Measurements from ENCODE around the gene TAP1.
A peak's percentile ranks its signal among the peaks of the same experiment; 100 is the strongest.

TAP1 gene, protein sequence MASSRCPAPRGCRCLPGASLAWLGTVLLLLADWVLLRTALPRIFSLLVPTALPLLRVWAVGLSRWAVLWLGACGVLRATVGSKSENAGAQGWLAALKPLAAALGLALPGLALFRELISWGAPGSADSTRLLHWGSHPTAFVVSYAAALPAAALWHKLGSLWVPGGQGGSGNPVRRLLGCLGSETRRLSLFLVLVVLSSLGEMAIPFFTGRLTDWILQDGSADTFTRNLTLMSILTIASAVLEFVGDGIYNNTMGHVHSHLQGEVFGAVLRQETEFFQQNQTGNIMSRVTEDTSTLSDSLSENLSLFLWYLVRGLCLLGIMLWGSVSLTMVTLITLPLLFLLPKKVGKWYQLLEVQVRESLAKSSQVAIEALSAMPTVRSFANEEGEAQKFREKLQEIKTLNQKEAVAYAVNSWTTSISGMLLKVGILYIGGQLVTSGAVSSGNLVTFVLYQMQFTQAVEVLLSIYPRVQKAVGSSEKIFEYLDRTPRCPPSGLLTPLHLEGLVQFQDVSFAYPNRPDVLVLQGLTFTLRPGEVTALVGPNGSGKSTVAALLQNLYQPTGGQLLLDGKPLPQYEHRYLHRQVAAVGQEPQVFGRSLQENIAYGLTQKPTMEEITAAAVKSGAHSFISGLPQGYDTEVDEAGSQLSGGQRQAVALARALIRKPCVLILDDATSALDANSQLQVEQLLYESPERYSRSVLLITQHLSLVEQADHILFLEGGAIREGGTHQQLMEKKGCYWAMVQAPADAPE

DNA sequence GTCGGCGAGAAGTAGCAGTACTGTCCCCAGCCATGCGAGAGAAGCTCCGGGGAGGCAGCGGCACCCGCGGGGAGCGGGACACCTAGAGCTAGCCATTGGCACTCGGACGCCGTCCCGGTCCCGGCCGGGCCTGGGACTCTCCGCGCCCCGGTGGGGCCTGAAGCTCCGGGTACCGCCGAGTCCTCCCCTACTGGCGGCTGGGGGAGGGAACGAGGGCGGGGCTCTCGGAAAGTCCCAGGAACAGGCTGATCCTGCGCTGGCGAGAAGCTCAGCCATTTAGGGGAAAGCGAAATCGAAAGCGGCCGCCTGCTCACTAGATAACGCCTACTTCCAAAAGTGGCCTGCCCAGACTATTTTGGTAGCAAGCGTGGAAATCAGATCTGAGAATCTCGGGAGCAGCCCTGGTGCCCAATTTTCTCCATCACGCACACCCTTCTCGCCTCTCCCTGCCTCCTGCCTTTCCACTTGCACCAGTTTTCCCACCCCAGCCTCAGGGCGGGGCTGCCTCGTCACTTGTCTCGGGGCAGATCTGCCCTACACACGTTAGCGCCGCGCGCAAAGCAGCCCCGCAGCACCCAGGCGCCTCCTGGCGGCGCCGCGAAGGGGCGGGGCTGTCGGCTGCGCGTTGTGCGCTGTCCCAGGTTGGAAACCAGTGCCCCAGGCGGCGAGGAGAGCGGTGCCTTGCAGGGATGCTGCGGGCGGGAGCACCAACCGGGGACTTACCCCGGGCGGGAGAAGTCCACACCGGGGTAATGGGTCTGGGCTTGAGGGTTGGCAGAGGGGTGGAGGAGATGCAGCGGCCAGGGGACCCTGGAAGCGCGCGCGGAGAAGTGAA, at the start of gene TAP1, which contains the start of gene PSMB9:
Gene TAP1 (minus strand): TSS at position 164 of the 835 bp plus-strand sequence. CDS start 68 bp downstream, at position 96.
Gene PSMB9 (plus strand): TSS at position 652 of the 835 bp plus-strand sequence. CDS start 38 bp downstream, at position 690.
- H2AFZ ChIP-seq (ENCODE audit: low read depth, low read length): peak within 1 kb of the TSS; percentile 87
- peaks cover 17% of the 10 kb centered on the region for H3K4me1 ChIP-seq (ENCODE audit: insufficient read depth, low read length)
- no peaks in the 10 kb centered on the region for H3K36me3 ChIP-seq (ENCODE audit: insufficient read depth, low read length)
- H3K4me3 ChIP-seq (ENCODE audit: low read length): peak within 1 kb of the TSS; percentile 52
- no peaks in the 10 kb centered on the region for H3K9me3 ChIP-seq (ENCODE audit: low read length)
- peaks cover 83% of the 10 kb centered on the region for H3K27me3 ChIP-seq (ENCODE audit: insufficient read depth, low read length)

DNA sequence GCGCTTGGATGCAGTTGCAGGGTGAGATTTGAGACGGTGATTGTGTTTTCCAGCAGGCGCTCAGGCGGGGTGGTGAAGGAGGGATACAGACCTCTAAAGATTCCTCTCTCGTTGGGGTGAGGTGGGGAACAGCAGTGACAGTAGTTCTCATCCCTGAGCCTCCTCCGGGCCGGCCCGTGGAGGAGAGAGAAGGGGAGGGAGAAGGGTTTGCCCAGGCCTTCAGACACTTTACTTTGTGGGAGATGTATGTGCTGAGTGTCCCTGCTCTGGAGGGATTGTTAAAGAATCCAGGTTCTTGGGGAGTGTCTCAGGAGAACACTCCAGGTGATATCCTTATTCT, 41.5 kb upstream of the TAP1 start:
- H3K27me3 ChIP-seq (ENCODE audit: insufficient read depth, low read length): no peaks in the 10 kb centered on the region
- peaks cover 9% of the 10 kb centered on the region for H3K4me1 ChIP-seq (ENCODE audit: insufficient read depth, low read length)
- no peaks in the 10 kb centered on the region for H3K36me3 ChIP-seq (ENCODE audit: insufficient read depth, low read length)

DNA sequence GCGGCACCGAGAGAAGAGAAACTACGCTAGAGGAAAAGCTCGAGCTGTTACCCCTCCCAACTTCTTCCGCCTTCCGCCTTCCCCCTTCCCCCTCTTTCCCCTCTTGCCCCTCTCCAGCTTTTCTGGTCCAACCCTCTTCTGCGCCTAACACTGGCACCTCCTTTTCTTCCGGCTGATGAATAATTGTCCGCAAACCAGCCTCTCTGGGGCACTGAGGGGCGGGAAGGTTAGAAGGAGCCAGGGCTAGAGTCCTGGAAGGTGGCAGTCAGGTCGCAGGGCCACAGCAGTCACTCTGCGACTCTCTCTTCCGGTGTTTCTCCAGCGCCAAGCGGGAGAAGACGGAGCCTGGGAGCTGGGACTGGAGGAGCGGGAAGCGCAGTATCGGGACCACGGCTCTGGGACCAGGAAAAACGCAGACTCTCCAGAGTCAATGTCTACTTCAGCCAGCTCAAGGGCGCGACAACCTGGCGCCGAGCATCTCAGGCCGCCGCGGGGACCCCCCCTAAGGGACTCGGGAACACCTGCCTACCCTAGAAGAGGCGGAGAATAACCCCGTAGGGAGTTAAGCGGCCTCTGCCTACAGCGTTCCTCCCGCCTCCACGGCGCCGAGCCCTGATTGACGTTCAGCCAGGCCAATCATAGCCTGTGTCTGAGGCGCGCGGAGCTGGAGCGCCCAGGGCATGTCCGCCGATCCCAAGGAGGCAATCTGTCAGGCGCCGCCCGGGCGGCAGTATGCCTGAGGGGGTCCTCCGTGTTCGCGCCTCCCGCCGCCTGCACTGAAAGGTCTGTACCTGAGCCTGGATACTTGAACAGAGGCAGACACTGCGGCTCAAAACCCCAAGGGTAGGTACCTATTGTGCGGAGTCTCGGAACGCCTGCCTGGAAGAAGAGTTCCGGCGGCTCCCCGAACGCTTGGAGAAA, 40.8 kb upstream of the TAP1 start:
- no peaks in the 10 kb centered on the region for H3K36me3 ChIP-seq (ENCODE audit: insufficient read depth, low read length)
- no peaks in the 10 kb centered on the region for H3K27me3 ChIP-seq (ENCODE audit: insufficient read depth, low read length)
- no peaks in the 10 kb centered on the region for H3K9me3 ChIP-seq (ENCODE audit: low read length)
- peaks cover 9% of the 10 kb centered on the region for H3K4me1 ChIP-seq (ENCODE audit: insufficient read depth, low read length)
- peak overlapping the region; percentile 84 for H3K4me3 ChIP-seq (ENCODE audit: low read length)
- peak overlapping the region; percentile 94 for H2AFZ ChIP-seq (ENCODE audit: low read depth, low read length)

More for the DNA sequence above, 41.5 kb upstream of the TAP1 start:
- Histone ChIP-seq H2AFZ (ENCODE audit: low read depth, low read length) (peak overlapping the region; percentile 94), H3K4me3 (ENCODE audit: low read length) (peak overlapping the region; percentile 84), H3K9me3 (ENCODE audit: low read length) (no peaks in the 10 kb centered on the region)

DNA sequence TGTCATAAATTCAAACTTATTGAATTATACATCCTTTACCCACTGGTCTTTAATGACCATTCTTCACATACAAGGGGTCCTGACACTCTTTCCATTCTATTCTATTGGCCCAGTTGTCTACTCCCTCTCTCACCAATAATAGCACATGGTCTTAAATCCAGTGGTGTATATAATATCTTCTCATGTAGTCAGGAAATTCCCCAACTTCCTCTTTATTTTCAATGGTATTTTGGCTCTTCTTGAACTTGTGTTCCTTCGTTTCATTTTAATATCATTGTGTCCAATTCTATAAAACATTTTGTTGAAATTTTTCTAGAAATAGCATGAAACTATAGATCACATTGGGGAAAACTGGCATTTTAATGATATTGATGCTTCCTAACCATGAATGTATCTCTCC, 37.3 kb upstream of the TAP1 start:
- H3K36me3 ChIP-seq (ENCODE audit: insufficient read depth, low read length): no peaks in the 10 kb centered on the region
- peaks cover 6% of the 10 kb centered on the region for H3K4me1 ChIP-seq (ENCODE audit: insufficient read depth, low read length)
- peaks cover 6% of the 10 kb centered on the region for H3K27me3 ChIP-seq (ENCODE audit: insufficient read depth, low read length)
- H3K4me3 ChIP-seq (ENCODE audit: low read length): no peak overlapping the region
- H3K9me3 ChIP-seq (ENCODE audit: low read length): no peaks in the 10 kb centered on the region
- H2AFZ ChIP-seq (ENCODE audit: low read depth, low read length): no peak overlapping the region

DNA sequence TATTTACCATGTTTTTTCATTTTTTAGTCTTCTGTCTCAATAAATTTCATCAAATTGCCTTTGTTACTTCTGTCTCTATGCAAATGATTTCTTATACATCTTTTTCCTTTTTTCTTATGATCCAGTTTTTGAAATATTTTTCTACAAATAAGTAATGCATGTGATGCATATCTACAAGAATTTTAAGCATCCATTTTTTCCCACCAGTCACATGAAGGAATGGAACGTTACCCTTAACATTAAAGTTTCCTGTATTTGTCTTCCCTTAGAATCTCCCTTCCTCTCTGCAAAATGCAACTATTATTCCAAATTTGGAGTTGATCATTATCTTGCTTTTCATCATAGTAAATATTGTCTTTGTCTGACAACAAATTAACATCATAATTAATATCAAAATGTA, 36.0 kb upstream of the TAP1 start:
- Histone ChIP-seq H3K36me3 (ENCODE audit: insufficient read depth, low read length) (no peaks in the 10 kb centered on the region), H2AFZ (ENCODE audit: low read depth, low read length) (no peak overlapping the region), H3K4me1 (ENCODE audit: insufficient read depth, low read length) (no peaks in the 10 kb centered on the region), H3K4me3 (ENCODE audit: low read length) (no peak overlapping the region), H3K9me3 (ENCODE audit: low read length) (no peaks in the 10 kb centered on the region), H3K27me3 (ENCODE audit: insufficient read depth, low read length) (peaks cover 6% of the 10 kb centered on the region)

DNA sequence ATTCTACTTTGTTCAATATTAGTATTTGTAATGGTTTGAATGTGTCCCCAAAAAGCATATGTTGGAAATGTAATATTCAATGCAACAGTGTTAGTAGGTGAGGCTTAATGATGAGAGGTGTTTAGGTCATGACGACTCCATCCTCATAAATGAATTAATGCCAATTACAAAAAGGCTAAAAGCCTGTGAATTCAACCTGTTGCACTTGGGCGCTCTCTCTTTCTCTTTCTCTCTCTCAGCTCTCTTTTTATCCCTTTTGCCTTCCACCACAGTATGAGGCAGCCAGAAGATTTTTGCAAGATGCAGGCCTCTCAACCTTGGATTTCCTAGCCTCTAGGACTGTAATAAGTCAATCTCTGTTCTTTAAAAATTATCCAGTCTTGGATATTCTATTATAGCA, 35.1 kb upstream of the TAP1 start:
- H2AFZ ChIP-seq (ENCODE audit: low read depth, low read length): no peak overlapping the region
- no peaks in the 10 kb centered on the region for H3K9me3 ChIP-seq (ENCODE audit: low read length)
- H3K27me3 ChIP-seq (ENCODE audit: insufficient read depth, low read length): peaks cover 11% of the 10 kb centered on the region
- no peaks in the 10 kb centered on the region for H3K36me3 ChIP-seq (ENCODE audit: insufficient read depth, low read length)
- H3K4me1 ChIP-seq (ENCODE audit: insufficient read depth, low read length): no peaks in the 10 kb centered on the region
- H3K4me3 ChIP-seq (ENCODE audit: low read length): no peak overlapping the region

DNA sequence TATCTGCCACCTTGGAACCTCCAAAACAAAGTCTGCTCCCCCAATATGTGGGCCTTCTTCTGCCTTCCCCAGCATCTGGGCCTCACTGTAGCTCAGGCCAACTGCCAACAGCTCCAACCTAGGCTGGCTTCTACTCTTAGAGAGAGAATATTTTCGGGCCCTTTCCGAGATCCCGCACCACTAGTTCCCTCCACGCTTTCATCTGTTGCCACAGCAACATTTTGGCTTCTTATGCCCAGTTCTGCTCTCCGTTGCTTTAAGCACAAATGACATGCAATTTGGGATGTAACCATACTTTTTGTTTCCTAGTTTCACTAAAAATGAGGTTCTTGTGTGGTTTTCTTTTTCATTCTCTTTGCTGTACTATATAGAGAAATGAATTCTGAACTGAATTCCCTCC, 34.1 kb upstream of the TAP1 start:
- H3K27me3 ChIP-seq (ENCODE audit: insufficient read depth, low read length): peaks cover 16% of the 10 kb centered on the region
- no peaks in the 10 kb centered on the region for H3K4me1 ChIP-seq (ENCODE audit: insufficient read depth, low read length)
- H3K9me3 ChIP-seq (ENCODE audit: low read length): no peaks in the 10 kb centered on the region
- no peak overlapping the region for H3K4me3 ChIP-seq (ENCODE audit: low read length)
- H3K36me3 ChIP-seq (ENCODE audit: insufficient read depth, low read length): no peaks in the 10 kb centered on the region
- H2AFZ ChIP-seq (ENCODE audit: low read depth, low read length): no peak overlapping the region

DNA sequence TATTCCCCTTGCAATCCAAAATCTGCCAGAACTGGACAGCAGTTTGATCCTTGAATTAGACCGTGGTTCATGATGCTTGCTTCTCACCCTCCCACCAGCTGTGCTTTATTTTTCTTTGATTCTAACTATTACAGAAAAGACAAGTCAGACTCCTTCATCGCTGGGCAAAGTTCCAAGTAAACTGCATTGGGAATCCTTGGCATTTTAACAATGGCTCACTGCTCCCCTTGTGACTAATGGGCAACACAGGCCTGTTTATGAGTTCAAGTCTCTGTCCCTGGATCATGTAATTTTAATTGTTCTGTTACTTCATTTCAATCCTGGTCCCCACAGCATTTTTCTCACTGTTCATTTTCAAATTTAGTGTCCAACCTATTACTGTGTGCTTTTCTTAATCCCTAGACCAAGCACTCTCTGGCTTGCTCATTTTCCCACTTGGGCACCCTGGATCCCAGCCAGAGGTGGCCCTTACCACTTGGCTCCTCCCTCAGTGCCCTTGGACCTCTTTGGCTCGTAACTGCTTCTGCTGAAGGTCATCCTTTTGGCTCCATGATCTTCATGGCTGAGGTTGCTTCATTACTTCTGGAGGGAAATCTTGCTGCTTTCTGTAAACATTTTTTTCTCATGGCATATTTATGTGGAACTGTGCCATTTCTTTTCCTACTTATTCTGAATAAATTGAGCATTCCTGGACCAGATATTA, 33.3 kb upstream of the TAP1 start:
- Histone ChIP-seq H3K9me3 (ENCODE audit: low read length) (no peaks in the 10 kb centered on the region), H2AFZ (ENCODE audit: low read depth, low read length) (no peak overlapping the region), H3K4me1 (ENCODE audit: insufficient read depth, low read length) (no peaks in the 10 kb centered on the region), H3K27me3 (ENCODE audit: insufficient read depth, low read length) (peaks cover 19% of the 10 kb centered on the region), H3K4me3 (ENCODE audit: low read length) (no peak overlapping the region), H3K36me3 (ENCODE audit: insufficient read depth, low read length) (no peaks in the 10 kb centered on the region)

DNA sequence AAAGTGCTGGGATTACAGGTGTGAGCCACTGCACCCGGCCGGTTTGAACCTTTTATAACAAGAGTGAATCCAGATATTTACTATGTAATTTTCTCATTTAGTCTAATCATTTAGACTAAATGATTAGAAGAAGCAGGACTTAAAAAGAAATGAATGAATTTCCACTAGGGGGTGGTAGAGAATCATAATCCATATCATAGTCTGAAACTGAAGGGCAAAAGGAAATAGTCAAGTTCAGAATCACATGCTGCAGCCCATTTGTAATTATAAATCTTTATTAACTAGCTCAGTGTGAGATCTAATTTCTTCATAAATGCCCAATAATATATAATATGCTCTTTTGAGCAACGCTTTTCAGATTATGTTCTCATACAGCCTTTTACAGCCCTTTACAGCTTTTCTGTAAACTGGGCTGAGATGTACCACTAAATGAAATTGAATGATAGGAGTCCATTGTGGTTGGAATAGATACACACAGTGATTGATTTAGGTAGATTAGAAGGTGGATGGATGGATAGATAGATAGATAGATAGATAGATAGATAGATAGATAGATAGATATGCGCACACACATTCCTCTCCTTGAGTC, 32.3 kb upstream of the TAP1 start:
- Histone ChIP-seq H3K36me3 (ENCODE audit: insufficient read depth, low read length) (no peaks in the 10 kb centered on the region), H2AFZ (ENCODE audit: low read depth, low read length) (no peak overlapping the region), H3K27me3 (ENCODE audit: insufficient read depth, low read length) (peaks cover 19% of the 10 kb centered on the region), H3K9me3 (ENCODE audit: low read length) (no peaks in the 10 kb centered on the region), H3K4me1 (ENCODE audit: insufficient read depth, low read length) (no peaks in the 10 kb centered on the region), H3K4me3 (ENCODE audit: low read length) (no peak overlapping the region)

DNA sequence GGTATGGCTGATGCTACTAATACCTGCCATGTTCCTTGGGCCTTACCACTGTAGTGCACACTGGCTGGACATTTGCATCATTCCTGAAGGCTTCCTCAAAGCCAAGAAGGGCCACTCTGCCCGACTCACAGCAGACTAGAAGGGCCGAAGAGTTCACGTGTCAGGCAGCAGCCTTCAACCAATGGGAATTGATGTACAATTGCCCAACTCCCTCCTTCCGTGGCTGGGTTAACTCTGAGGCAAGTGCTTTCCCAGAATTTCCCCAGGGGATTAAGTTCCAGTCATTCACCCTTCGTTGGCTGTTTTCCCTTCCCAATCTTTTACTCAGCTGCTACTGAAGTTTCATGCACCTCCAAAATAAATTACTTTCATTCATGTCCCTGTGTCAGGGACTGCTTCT, 30.3 kb upstream of the TAP1 start:
- Histone ChIP-seq H3K27me3 (ENCODE audit: insufficient read depth, low read length) (peaks cover 25% of the 10 kb centered on the region), H3K4me3 (ENCODE audit: low read length) (no peak overlapping the region), H3K36me3 (ENCODE audit: insufficient read depth, low read length) (no peaks in the 10 kb centered on the region), H3K9me3 (ENCODE audit: low read length) (no peaks in the 10 kb centered on the region), H2AFZ (ENCODE audit: low read depth, low read length) (no peak overlapping the region), H3K4me1 (ENCODE audit: insufficient read depth, low read length) (no peaks in the 10 kb centered on the region)

DNA sequence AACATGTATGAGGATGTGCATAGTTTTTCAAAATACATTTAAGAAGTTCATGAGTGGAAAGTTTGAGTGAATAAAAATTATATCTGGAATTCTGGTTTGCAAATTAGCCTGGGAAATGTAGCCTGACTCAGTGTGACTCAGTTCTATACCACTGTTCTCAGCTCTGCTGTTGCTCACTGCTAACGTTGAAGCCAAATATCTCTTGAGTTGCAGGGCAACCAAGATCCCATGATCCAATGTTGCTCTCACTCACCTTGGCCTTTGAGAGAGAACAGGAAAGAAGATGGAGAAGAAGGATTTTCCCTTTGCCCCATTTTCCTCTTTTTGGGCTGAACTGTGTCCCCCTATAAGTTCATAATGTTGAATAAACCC, 29.4 kb upstream of the TAP1 start:
- Histone ChIP-seq H3K36me3 (ENCODE audit: insufficient read depth, low read length) (no peaks in the 10 kb centered on the region), H3K9me3 (ENCODE audit: low read length) (no peaks in the 10 kb centered on the region), H3K4me3 (ENCODE audit: low read length) (no peak overlapping the region), H3K4me1 (ENCODE audit: insufficient read depth, low read length) (no peaks in the 10 kb centered on the region), H2AFZ (ENCODE audit: low read depth, low read length) (no peak overlapping the region), H3K27me3 (ENCODE audit: insufficient read depth, low read length) (peaks cover 25% of the 10 kb centered on the region)
